ENCODE results near the gene EID3.
"Not testable (repeated sequence)": the region's sequence is repeated elsewhere in the genome, so short reads cannot be mapped to it uniquely, and the experiment has no call there.

Gene EID3

GRCh38 chr12:104290320-104290719 lies 13.2 kb upstream of the EID3 start:
- no peak for DNase-seq (ENCODE audit: low read depth)

- no peak for DNase-seq (ENCODE audit: low read depth)
Observed at GRCh38 chr12:104290855-104291254, 12.7 kb upstream of the EID3 start.

- no peak for DNase-seq (ENCODE audit: low read depth)
Observed at GRCh38 chr12:104291867-104292524, 11.5 kb upstream of the EID3 start.

GRCh38 chr12:104292872-104293794 lies 10.4 kb upstream of the EID3 start:
- no peak for DNase-seq (ENCODE audit: low read depth)

- not testable (repeated sequence) for DNase-seq (ENCODE audit: low read depth)
Observed at GRCh38 chr12:104294158-104294859, 9.2 kb upstream of the EID3 start.

- DNase-seq (ENCODE audit: low read depth), result no peak
Observed at GRCh38 chr12:104294927-104295668, 8.4 kb upstream of the EID3 start.

GRCh38 chr12:104295954-104296353 lies 7.6 kb upstream of the EID3 start:
- no peak for DNase-seq (ENCODE audit: low read depth)

GRCh38 chr12:104296718-104297117 lies 6.8 kb upstream of the EID3 start:
- DNase-seq (ENCODE audit: low read depth), result no peak

GRCh38 chr12:104297477-104298113 lies 5.9 kb upstream of the EID3 start:
- DNase-seq (ENCODE audit: low read depth), result no peak

GRCh38 chr12:104299842-104300481 lies 3.6 kb upstream of the EID3 start:
- no peak for DNase-seq (ENCODE audit: low read depth)

GRCh38 chr12:104304261-104305009 lies 896 bp downstream of the EID3 start:
- no peak for DNase-seq (ENCODE audit: low read depth)

- no peak for DNase-seq (ENCODE audit: low read depth)
Observed at GRCh38 chr12:104305349-104305748, 1.8 kb downstream of the EID3 start.

GRCh38 chr12:104306376-104306775 lies 2.8 kb downstream of the EID3 start:
- no peak for DNase-seq (ENCODE audit: low read depth)

- DNase-seq (ENCODE audit: low read depth), result no peak
Observed at GRCh38 chr12:104306943-104307654, 3.6 kb downstream of the EID3 start.

GRCh38 chr12:104307655-104308000 lies 4.1 kb downstream of the EID3 start:
- no peak for DNase-seq (ENCODE audit: low read depth)

GRCh38 chr12:104309446-104309993 lies 6.0 kb downstream of the EID3 start:
- no peak for DNase-seq (ENCODE audit: low read depth)

GRCh38 chr12:104310751-104311633 lies 7.5 kb downstream of the EID3 start:
- no peak for DNase-seq (ENCODE audit: low read depth)

GRCh38 chr12:104312202-104312601 lies 8.7 kb downstream of the EID3 start:
- no peak for DNase-seq (ENCODE audit: low read depth)
